Endothelial cell of umbilical vein (primary cell): Measurements from ENCODE around the gene MBLAC1.

ENCODE experiments used
- CTCF ChIP-seq, 2 donors: IDR thresholded peaks; 1 replicate in 1 of 2; 2 replicates in 1 of 2; pipeline ENCODE4 v1.5.1; 2011; ENCODE audit warnings: low read length in 2 of 2, mild to moderate bottlenecking in 2 of 2, moderate library complexity in 2 of 2, control low read depth in 1 of 2, inconsistent platforms in 1 of 2, low read depth in 1 of 2; ENCODE audit not compliant: insufficient read depth in 1 of 2; ENCODE audit errors: extremely low read depth in 1 of 2
- EZH2 ChIP-seq: IDR thresholded peaks from 2 replicates; pipeline ENCODE4 v1.6.1; 2012; ENCODE audit warnings: borderline replicate concordance, low read depth, mild to moderate bottlenecking, moderate library complexity, low read length, inconsistent platforms; ENCODE audit not compliant: severe bottlenecking
- MAX ChIP-seq: IDR thresholded peaks from 2 replicates; pipeline ENCODE4 v1.6.1; 2011; ENCODE audit not compliant: insufficient read depth, insufficient read length
- MYC ChIP-seq: IDR thresholded peaks from one replicate; pipeline ENCODE4 v1.6.1; 2011; ENCODE audit warnings: mild to moderate bottlenecking, low read depth, low read length
- POLR2A ChIP-seq: IDR thresholded peaks from 2 replicates; pipeline ENCODE4 v1.6.1; 2012; ENCODE audit warnings: low read depth, mild to moderate bottlenecking, control low read depth, low read length
- POLR2AphosphoS5 ChIP-seq: IDR thresholded peaks from 2 replicates; pipeline ENCODE4 v1.6.1; 2012; ENCODE audit warnings: low read depth, mild to moderate bottlenecking, control low read depth, low read length, moderate library complexity; ENCODE audit not compliant: insufficient read depth

- TF ChIP-seq EZH2 (no peak), CTCF (IDR thresholded peaks at IDR 0.05; ENCODE audit: extremely low read depth in 1 of 2, insufficient read depth in 1 of 2, low read depth in 1 of 2, low read length in 2 of 2) (no peak), MYC (no peak), POLR2A (peak; percentile 77), MAX (no peak), POLR2AphosphoS5 (peak; percentile 86)
These were observed 31.7 kb downstream of the MBLAC1 start, which contains the start of gene TRAPPC14 for GRCh38 chr7:100158229-100159098.
